Stimulated activated CD8-positive, alpha-beta memory T cell treated with anti-CD3 and anti-CD28 coated beads, Interleukin-15, amount 100 ng/mL, for 1 hour (primary cell): ENCODE data around the gene SEPTIN11.

Source experiments
- DNase-seq: peaks from one replicate; pipeline ENCODE4 v3.0.0-alpha.2; 2020; ENCODE audit warnings: low read depth

SEPTIN11 gene

DNA sequence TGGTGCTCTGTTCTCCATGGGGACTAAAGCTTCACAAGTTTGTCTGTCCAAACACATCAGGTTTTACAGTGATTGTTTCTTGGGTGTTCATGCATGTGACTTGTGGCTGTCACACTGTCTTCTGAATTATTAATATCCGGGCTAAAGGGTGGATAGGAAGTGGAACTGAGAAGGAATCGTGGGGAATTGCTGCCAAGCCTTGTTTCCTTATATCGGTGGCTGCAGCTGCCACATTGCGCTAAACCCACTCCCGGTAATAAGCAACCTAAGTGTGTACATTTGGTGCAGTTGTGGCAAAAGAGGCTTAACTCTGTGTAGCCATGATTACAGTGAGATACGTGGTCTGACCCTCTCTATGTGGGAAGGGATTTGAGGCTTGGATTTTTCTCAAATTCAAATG, 30.7 kb downstream of the SEPTIN11 start:
- no peak for DNase-seq

DNA sequence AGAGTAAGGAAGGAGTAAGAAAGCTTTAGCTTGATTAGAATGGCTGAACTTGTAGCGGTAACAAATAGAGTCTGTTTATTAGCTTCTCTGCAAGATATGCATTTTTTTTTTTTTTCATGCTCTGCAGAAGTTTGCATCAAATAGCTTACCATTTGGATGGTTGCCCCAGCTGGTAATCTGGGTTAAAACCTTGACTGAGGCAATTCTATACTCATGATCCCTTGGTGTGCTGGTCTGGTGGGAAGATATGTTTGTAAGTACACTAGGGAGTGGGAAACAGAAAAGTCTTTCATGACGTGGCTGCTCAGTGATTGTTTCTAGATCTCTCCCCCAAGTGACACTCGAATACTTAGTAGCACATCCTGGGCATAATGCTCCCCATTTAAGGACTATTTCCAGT, 32.1 kb downstream of the SEPTIN11 start:
- DNase-seq: no peak

DNA sequence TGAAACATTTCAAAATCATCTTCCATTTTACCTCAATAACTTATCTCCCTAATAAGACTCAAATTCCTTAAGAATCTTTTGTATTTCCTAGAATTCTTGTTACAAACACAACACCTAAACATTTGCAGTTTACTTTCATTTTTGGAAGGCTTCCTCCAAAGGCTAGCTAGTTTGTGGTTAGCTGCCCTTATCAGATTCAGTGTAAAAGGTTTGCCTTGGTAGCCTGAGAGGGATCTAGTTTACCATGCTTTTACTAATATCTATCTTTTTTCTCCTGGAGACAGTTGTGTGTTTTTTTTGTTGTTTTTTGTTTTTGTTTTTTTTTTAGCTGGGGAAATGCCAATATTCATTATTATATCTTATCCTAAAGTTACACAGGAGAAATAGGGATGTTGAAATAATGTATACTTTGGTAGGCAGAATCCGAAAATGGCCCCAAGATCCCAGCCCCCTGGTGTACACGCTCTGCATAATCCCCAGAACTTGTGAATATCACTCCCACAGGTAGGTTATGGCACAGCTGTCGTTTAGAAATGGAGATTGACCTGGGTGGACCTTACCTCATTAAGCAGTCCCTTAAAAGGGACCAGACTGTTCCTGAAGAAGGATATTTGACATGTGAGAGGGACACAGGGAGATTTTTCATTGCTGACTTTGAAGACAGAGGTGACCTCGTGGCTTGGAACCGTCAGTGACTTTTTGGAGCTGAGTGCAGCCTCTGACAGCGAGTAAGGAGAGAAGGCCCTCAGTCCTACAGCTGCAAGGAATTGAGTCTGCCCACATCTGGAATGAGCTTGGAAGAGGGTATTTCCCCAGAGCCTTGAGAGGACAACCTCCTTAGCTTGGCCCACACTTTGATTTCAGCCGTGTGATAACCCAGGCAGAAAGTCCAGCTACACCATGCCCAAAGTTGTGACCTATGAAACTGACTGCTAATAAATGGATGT, 33.4 kb downstream of the SEPTIN11 start:
- no peak for DNase-seq

DNA sequence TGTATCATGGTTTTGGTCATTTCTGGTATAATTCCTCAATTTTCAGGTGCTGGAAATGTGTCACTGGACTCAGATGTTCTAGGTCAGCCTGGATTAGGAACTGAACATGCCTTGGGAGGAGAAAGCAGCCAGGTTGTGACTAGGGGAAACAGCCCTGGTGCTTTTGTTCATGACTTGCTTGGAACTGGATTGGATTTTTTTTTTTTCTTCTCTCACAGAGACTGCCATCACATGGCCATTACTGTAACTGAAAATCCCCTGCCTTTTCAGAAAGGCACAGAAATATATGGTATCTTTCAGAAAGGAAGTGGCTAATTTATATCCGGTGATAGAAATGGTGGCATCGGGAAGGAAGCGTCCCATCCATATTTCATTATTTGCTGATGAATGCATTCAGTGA, 34.6 kb downstream of the SEPTIN11 start:
- no peak for DNase-seq

DNA sequence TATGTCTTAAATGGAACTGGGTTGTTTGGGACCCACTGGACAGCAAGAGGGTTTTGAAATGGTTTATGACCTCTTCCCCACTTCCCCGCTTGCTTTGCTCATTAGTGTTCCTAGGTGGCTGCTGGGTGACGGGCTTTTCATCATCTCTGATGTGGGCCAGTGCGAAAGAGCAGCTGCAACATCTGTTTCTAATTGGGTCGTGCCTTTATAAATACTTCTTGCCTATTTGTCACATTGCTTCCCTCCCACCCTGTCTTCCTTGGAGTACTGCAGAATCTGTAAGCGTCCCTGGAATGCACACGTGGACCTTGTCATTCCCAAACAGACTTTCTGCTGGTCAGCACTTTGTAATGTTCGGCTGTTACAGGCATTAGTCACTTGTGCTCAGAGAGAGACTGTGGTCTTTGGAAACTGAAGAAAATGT, 35.2 kb downstream of the SEPTIN11 start:
- DNase-seq: no peak

DNA sequence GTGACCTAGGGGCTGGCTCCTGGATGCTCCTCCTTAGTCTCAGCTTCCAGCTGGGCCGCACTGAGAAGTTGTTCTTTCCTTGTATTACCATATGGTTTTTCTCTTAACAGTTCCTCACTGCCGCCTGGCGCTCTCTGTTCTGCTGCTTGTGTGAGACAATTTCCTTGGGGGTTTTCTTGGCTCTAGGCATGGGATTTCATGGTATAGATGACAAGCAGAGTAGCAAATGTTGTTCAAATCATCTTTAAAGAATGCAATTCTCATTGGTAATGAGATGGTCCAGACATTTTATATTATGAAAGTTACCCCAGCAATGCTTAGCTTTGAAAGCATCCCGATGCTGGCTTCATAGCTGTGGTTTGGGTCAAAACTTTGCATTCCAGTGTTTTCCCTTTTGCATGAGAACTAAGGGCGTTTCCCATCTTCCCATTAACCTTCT, 37.6 kb downstream of the SEPTIN11 start:
- DNase-seq: no peak

DNA sequence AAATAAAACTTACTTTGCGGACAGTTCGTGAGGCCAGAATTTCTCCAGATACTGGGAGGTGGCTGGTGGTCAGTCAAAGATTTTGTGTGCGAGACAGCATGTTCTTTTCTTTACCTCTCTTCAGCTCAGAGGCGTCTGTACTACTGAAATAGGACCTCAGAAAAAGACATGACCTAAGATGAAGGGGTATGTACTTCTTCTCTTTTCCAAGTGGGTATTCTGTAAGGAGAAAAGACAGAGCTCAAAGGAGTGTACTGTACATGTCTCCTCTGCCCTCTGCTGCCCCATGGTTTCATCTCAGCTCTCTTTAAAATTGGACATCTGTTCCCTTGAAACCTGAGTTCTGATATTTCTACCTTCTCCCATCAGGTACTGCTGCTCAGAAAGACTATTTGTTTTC, 38.1 kb downstream of the SEPTIN11 start:
- no peak for DNase-seq

DNA sequence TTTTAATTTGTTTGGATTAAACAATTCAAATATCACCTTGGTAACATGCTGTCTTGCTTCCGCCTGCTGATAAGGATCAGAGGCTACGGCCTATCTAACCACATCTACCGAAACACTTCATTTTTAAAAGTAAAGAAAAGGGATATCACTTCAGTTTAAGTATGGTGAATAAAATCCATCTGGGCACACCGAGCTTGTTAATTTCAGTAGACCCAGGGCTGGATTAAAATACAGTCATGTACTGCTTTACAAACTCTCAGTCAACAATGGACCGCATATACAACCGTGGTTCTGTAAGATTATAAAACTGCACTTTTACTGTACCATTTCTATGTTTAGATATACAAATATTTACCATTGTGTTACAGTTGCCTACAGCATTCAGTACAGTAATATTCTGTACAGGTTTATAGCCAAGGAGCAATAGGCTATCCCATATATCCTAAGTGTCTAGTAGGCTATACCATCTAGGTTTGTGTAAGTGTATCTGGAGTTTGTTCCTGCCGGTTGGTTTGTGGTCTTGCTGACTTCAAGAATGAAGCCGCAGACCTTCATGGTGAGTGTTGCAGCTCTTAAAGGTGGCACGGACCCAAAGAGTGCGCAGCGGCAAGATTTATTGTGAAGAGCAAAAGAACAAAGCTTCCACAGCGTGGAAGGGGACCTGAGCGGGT, 40.0 kb downstream of the SEPTIN11 start:
- DNase-seq: peak; percentile 36

DNA sequence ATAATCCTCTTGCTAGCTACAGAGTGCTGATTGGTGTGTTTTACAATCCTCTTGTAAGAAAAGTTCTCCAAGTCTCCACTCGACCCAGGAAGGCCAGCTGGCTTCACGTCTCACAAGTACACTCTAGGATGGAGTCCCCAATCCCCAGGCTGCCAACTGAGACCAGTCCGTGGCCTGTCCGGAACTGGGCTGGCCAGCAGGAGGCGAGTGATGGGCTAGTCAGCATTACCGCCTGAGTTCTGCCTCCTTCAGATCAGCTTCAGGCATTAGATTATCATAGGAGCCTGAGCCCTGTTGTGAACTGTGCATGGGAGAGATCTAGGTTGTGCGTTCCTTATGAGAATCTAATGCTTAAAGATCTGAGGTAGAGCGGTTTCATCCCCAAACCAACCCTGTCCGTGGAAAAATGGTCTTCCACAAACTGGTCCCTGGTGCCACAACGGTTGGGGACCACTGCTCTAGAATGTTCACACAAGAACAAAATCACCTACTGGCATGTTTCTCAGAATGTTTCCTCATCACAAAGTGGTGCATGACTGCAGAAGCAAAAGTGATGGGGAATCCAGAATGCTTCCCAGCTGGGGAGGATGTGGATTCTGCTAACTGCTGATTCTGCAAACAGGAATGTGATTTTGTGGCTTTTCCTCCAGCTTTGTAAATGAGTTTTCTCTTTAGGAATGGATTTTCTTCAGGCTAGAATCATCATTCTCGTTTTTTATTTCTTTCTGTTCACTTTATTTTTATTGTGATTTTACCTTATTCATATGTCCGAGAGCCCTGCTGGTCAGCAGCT, 40.9 kb downstream of the SEPTIN11 start:
- DNase-seq: no peak

DNA sequence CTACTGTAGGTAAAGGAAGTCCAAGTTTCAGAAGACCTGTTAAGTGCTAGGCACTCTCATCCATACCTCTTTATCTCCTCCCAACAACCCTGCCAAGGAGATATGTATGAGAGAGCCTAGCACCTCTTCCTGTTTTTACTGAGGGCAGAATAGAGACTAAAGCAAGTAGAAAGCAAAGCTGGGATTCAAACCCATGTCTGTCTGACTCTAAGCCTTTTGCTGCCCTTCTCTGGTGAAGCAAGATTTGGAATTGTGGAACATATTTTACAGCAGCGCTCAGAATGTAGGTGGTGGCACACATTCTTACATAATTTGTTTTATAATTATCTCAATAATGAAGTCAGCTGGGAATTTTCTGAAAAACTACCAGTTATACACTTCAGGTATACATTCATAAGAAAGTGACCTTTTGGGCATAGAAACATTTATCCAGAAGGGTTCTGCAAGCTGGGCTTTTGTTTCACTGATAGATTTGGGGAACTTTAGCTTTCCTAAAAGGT, 41.7 kb downstream of the SEPTIN11 start:
- no peak for DNase-seq

DNA sequence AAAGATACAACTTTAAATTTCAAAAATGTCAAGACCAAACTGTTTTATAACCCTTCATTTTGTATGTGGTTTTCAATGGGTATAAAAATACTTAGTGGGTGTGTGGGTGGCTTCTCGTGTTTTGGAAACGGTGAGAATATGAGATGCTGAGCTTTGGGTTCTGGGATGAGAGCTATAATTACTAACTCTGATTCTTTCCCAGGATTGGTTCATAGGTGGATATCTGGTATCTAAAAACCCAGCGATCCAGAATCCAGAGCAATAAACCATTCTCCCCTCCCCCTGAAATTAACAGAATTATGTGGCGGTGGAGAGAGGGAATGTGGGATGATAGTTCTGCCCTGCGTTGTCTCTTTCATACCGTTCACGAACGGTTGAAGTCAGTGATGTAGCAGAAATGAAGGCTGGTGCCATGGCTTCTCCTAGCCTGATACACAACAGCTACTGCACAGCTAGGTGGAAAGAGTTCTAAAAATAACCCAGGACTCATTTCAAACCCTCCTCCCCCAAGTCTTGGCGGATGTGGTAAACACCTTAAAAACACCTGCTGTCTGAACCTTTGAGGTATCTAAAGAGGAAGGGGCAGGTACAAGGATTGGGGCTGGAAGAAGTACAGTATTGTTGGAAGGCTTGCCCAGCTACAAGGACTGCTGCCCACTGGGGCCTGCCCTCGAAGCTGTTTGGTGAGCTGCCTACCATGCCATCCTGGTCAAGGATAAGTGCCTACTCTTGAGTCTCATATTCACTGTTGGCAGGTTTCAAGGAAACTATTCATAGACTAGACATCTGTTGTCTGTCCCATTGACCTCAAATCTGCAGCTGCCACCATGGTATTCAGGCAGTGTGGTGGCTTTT, 44.5 kb downstream of the SEPTIN11 start:
- DNase-seq: peak; percentile 10

DNA sequence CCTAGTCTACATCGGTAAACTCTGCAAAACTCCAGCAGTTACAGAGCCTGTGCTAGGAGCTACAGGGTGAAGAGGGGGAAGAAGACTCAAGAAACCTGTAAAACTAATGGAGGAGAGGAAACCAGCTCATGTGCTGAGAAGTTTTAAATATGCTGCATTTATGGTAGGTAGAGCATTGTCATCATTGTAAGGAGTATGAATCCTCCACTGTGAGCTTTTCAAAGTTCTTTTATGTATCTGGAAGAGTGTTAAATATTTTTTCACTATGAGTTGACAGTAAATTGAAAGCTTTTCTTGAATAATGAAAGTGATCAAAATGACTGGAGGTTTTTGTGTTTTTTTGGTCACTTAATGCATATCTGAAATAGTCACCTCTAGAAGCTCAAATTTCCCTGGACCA, 46.2 kb downstream of the SEPTIN11 start:
- DNase-seq: no peak

DNA sequence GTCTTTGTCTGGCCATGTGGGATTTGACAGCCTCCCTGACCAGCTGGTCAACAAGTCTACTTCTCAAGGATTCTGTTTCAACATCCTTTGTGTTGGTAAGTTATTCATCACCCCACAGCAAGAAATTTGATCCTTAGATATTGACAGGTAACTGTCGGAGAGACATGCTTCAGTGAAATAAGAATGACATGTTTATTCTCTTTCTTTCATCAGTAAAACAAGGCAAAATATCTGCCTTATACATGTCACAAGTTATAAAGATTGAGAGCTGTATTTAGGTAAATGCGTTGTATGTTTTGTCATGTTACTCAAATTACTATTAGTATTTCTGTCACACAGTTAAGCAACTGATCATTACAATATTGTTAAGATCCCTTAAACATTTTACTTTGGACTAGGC, 46.9 kb downstream of the SEPTIN11 start:
- DNase-seq: no peak

DNA sequence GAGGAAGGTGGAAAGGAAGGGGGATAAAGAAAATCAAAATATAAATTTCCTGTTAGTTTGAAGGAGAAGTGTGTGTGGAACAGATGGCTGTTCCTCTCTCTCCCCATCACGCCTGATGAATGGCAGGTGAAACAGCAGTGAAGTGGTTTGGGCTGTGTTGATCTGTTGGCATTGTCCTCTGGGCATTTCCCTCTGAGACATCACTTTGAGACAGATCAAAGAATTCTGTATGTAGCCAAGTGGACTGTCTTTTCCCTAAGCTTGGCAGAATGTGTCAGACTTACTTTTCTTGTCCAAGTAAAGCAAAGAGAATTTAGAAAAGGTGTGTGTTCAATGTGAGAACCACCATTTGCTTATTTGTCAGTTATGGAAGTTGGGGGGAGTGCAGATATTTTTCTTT, 47.5 kb downstream of the SEPTIN11 start:
- no peak for DNase-seq

DNA sequence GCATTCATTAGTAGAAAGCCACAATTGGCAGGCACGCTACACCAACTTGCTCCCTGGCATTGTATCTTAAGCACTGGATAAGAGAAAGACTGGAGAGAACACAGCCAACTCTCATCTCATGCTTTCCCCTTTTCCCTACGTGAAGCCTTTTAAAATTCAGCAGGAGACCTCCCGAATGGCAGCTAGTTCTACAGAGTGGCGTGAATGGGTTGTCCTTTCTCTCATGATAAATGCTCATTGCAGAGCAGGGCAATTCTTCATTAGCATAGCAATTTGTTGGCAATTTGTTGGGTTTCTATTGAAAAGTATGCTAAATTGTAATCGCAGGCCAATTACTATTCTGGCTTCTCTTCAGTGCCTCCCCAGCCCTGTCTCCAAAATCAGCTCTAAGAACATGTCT, 48.0 kb downstream of the SEPTIN11 start:
- no peak for DNase-seq

DNA sequence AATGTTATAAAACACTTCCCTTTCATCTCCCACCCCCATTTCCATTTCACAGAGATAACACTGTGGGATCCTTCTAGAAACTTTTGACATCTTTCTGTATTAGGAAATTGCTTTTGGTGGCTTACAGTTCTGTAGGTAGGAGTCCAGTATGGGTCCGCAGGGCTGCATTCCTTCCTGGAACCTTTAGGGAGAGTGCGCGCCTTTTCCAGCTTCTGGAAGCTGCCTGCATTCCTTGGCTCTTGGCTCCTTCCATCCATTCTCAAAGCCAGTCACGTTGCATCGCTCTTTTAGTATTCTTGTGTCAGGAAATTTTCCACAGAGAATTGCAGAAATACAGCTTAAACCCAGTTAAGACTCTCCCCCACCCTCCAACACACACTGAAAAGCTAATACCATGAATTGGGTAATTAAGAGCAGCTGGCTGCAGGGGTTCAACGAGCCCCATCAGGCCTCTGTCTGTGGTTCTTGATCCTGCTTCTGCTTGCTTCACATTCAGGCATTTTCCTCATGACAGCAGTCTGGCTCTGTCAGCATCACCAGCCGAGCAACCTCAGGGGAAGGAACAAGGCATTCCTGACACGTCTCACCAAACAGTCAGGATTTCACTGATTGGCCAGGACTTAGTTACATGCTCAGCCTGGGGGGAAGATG, 48.8 kb downstream of the SEPTIN11 start:
- DNase-seq: no peak
